Ovary (tissue), 9 donors: ENCODE measurements around the gene APP. TPM values are rescaled to one million over a fixed set of nuclear protein-coding genes. Genes with fewer than 3 reads are reported as not detected.

ENCODE experiments used
- DNase-seq, 5 donors: peaks; one replicate each; pipeline ENCODE4 v3.0.0-alpha.2; 2019 to 2020
- H3K27ac ChIP-seq, 2 donors: fragments of 200-600 bp; one replicate each; pipeline versions ENCODE4 v1.5.1 to v1.8.0; 2019 to 2022
- H3K27me3 ChIP-seq: fragments of 200-600 bp; one replicate; pipeline ENCODE4 v1.8.0; 2022
- H3K36me3 ChIP-seq: fragments of 200-600 bp; sonication (generic); one replicate; pipeline ENCODE4 v1.5.1; 2019
- H3K4me1 ChIP-seq: one replicate; pipeline ENCODE4 v1.8.1; 2013; ENCODE audit warnings: mild to moderate bottlenecking, moderate library complexity; ENCODE audit not compliant: insufficient read depth
- H3K4me3 ChIP-seq: fragments of 200-600 bp; sonication (generic); one replicate; pipeline ENCODE4 v1.5.1; 2017
- H3K9me3 ChIP-seq, 2 donors: fragments of 200-600 bp in 1 of 2; sonication (generic) in 1 of 2; one replicate each; pipeline versions ENCODE4 v1.5.1 to v1.8.1; 2013 to 2019; ENCODE audit warnings: mild to moderate bottlenecking in 1 of 2, moderate library complexity in 1 of 2
- CTCF ChIP-seq, 3 donors: fragments of 450-650 bp in 2 of 3; fragments of 200-600 bp in 1 of 3; IDR thresholded peaks; one replicate each; pipeline versions ENCODE4 v1.5.1 to v1.8.0; 2016 to 2022; ENCODE audit warnings: antibody characterized with exemption in 3 of 3, mild to moderate bottlenecking in 1 of 3
- EP300 ChIP-seq: sonication (generic); formaldehyde crosslinking; IDR thresholded peaks from one replicate; pipeline ENCODE4 v1.6.1; 2017; ENCODE audit warnings: antibody characterized with exemption
- POLR2A ChIP-seq: fragments of 450-650 bp; IDR thresholded peaks from one replicate; pipeline ENCODE4 v1.6.1; 2017; ENCODE audit warnings: antibody characterized with exemption, mild to moderate bottlenecking, moderate library complexity
- WGBS, 3 donors: extraction: QIAGEN DNeasy Blood & Tissue Kit in 1 of 3; methylation state at CpG; one replicate each; pipeline versions ENCODE4 v1.1.5 to v1.1.7; 2013 to 2017; 5-methylcytosine and 5-hydroxymethylcytosine counted together
- intact Hi-C, 4 donors: fragments of 100-400 bp; cut with DNase I; formaldehyde crosslinking; loops; one replicate each; pipeline versions ENCODE4 v1.11.0 to v1.15.1; 2022 to 2023
- polyA plus RNA-seq, 2 donors: library from polyadenylated mRNA; stranded (reverse); fragments of 200-250 nt in 1 of 2; fragments of 350-450 nt in 1 of 2; fragmentation: Illumina TruSeq in 1 of 2; extraction: RNeasy Lipid Tissue Mini Kit (QIAGEN cat#74804) in 1 of 2; gene quantifications; one replicate each; pipeline ENCODE4 v1.2.3, GENCODE V29; 2013 to 2014
- total RNA-seq, 7 donors: library from RNA; depleted of rRNA in 2 of 7; stranded (reverse); fragments of >200 nt in 2 of 7; fragmentation: NEBNext Ultra II Directional in 3 of 7; extraction: Animal tissue kit (Norgen Biotek cat#: 25700) in 3 of 7; gene quantifications; one replicate each; pipeline versions ENCODE4 v1.1.0 to v1.2.4, GENCODE V29; 2016 to 2023
- donor health status: DM: no; HTN: no; CAD: no; lungs with moderate emphysema.
- donor health status: DM: no; HTN: no; CAD: no.
- donor health status: Bipolar disorder and iron deficiency.
- donor health status: DM: yes; HTN: yes; CAD: no.
- donor health status: DM: no; HTN: no; CAD: no.
- donor health status: DM: yes; HTN: yes; CAD: no.

Gene APP
- total and polyA plus RNA-seq, 9 donors = 211 to 945 (median 364) TPM

DNA sequence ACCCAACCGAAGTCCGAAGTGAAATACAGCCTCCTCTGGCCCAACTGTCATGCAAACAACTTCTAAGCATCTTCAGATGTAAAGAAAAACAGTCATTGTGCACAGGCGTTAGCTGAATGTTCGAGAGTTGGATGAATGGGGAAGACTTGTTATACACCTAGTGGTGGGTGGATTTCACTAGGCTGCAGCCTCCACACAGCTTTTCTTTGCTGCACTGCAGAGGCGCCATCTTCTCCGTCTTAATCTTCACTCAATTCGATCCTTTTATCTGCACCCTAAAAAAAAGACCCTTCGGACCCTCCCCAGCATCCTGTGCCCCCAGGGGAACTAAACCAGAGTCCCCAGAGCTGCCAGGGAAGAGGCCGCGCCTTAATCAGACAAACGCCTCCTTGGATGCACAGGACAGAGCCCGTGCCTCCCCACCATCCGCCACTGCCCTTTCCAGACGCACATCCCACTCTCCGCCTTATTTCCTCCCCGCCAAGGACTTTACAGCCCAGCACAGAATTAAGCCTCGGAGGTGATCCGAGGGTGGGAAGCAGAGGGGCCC lies 1.4 kb downstream of the APP start:
- intact Hi-C loops = loop anchor here in 2 of 4 donors (5.0 to 10.0 kb wide), 2 partner anchors 272 to 534 kb away; partner anchors contain the start of gene JAM2 (in 1 of the 2)
- Histone ChIP-seq H3K36me3 (no peaks in the 10 kb centered on the region), H3K4me1 (no peaks in the 10 kb centered on the region), H3K27me3 (no peaks in the 10 kb centered on the region), H3K9me3 (no peaks in the 10 kb centered on the region), H3K4me3 (peak overlapping the region; percentile 63), H3K27ac (peak overlapping the region; percentile 56 to 65)
- 0 to 1% (median 0%) methylated on average over 18 of the region's 18 CpGs for WGBS, 3 donors
- peak in 4 of 5 donors; percentile 13 to 56 (median 38) for DNase-seq
- TF ChIP-seq POLR2A = no peak
- no peak for TF ChIP-seq EP300
- TF ChIP-seq CTCF (IDR thresholded peaks at IDR 0.05) = no peak

DNA sequence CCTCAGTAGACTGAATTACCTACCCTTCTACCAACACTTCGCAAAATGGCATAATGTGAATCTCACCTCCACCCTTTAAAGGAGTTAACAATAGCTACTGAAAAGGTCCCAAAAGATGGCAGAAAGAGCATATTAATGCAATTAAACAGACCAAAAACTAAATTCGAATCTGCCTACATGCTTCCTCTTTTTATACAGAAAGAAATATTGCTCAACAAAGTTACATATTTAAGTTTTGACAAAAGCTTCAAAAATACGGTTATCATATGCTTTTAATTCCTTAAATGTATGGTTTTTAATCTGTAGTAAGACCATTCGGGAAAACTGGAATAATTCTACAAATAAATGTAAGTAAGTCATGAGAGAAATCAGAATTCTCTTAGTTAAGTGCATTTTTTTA lies 2.2 kb downstream of the APP start:
- Histone ChIP-seq H3K4me1 (no peaks in the 10 kb centered on the region), H3K4me3 (peak overlapping the region; percentile 63)
- TF ChIP-seq POLR2A (no peak), EP300 (no peak), CTCF (IDR thresholded peaks at IDR 0.05) (no peak)

DNA sequence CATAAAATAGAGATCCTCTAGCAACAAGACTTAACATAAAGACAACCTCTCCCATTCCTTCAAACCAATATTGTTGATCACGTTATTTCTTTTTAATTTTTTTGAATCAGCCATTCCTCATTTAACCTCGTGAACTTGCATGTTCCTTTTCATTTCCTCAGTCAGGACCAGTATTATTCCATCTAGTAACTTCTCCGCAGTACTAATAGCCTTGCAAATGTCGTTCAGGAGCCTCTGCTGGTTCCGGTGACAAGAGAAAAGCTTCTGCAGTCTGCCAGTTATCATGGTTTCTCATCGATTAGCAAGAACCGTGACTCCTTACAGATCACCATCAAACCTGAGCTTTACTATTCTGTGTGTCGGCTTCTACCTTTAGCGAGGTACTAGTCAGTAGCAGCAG lies 3.0 kb downstream of the APP start:
- no peak for TF ChIP-seq EP300
- TF ChIP-seq POLR2A = no peak
- no peak for TF ChIP-seq CTCF (IDR thresholded peaks at IDR 0.05)
- no peak for DNase-seq
- no peak overlapping the region for H3K27ac ChIP-seq
- no peaks in the 10 kb centered on the region for H3K36me3 ChIP-seq
- no peak overlapping the region for H3K4me3 ChIP-seq
- WGBS, 3 donors = 74 to 78% (median 75%) methylated on average over 9 of the region's 9 CpGs
- H3K4me1 ChIP-seq = no peaks in the 10 kb centered on the region
- no peaks in the 10 kb centered on the region for H3K27me3 ChIP-seq
- intact Hi-C loops = loop anchor here in 2 of 4 donors (5.0 to 10.0 kb wide), 2 partner anchors 270 to 533 kb away; partner anchors contain the start of gene JAM2 (in 1 of the 2)
- no peaks in the 10 kb centered on the region for H3K9me3 ChIP-seq

More for the DNA sequence above, 2.2 kb downstream of the APP start:
- 61 to 62% (median 62%) methylated on average over 4 of the region's 4 CpGs for WGBS, 3 donors
- intact Hi-C loops = loop anchor here in 2 of 4 donors (5.0 to 10.0 kb wide), 2 partner anchors 271 to 534 kb away; partner anchors contain the start of gene JAM2 (in 1 of the 2)
- Histone ChIP-seq H3K27me3 (no peaks in the 10 kb centered on the region), H3K9me3 (no peaks in the 10 kb centered on the region), H3K27ac (no peak overlapping the region), H3K36me3 (no peaks in the 10 kb centered on the region)
- no peak for DNase-seq

DNA sequence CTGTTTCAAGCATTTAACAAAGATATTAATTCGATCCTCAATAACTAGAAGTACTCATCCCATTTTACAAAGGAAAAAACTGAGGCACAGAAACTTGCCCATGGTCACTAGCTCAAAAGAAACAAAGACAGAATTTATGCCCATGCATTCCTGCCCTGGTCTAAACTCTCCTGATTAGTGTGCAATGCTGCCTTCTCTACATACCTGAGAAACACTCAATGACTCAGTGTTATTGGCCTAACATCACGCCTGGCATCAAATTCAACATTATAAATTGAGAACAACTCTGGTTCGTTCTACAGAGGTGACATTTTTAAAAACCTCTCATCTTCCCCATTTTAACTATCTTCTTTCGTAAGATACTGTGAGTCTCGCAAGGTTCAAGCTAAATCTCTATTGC lies 5.2 kb downstream of the APP start:
- intact Hi-C loops = loop anchor here in 2 of 4 donors (5.0 to 10.0 kb wide), 2 partner anchors 268 to 531 kb away; partner anchors contain the start of gene JAM2 (in 1 of the 2)
- no peaks in the 10 kb centered on the region for H3K4me1 ChIP-seq
- H3K4me3 ChIP-seq = no peak overlapping the region
- H3K27me3 ChIP-seq = no peaks in the 10 kb centered on the region
- H3K27ac ChIP-seq = no peak overlapping the region
- no peaks in the 10 kb centered on the region for H3K36me3 ChIP-seq
- 86 to 92% (median 91%) methylated on average over 5 of the region's 5 CpGs for WGBS, 3 donors
- TF ChIP-seq EP300 (no peak), POLR2A (no peak), CTCF (IDR thresholded peaks at IDR 0.05) (no peak)
- no peaks in the 10 kb centered on the region for H3K9me3 ChIP-seq
- no peak for DNase-seq
